Thyroid gland (tissue), 4 donors: ENCODE measurements around the gene C11orf98.

ENCODE experiments used
- CTCF ChIP-seq, 6 experiments: fragments of 200-600 bp in 3 of 6; fragments of 450-650 bp in 3 of 6; sonication (generic) in 3 of 6; IDR thresholded peaks; one replicate each; pipeline ENCODE4 v1.5.1; 2016 to 2019; ENCODE audit warnings: antibody characterized with exemption in 6 of 6, mild to moderate bottlenecking in 2 of 6, inconsistent platforms in 1 of 6, moderate library complexity in 1 of 6
- POLR2A ChIP-seq, 2 donors: fragments of 450-650 bp; IDR thresholded peaks; one replicate each; pipeline ENCODE4 v1.6.1; 2017; ENCODE audit warnings: antibody characterized with exemption in 2 of 2, mild to moderate bottlenecking in 2 of 2, moderate library complexity in 1 of 2

- TF ChIP-seq CTCF (IDR thresholded peaks at IDR 0.05) (no peak), POLR2A (IDR thresholded peaks at IDR 0.05) (no peak)
Observed at GRCh38 chr11:62656796-62657429, 8.1 kb downstream of the C11orf98 start.
